Raji (cell line): ENCODE measurements around the gene ATP13A4.

ENCODE experiments used
- POLR2A ChIP-seq: IDR thresholded peaks from 2 replicates; pipeline ENCODE4 v1.6.1; 2011; ENCODE audit warnings: low read depth, low read length, control low read depth; ENCODE audit not compliant: insufficient read depth

Gene ATP13A4

GRCh38 chr3:193572426-193572908, 17.8 kb upstream of the ATP13A4 start:
- no peak for TF ChIP-seq POLR2A

GRCh38 chr3:193569119-193569518, 14.4 kb upstream of the ATP13A4 start:
- no peak for TF ChIP-seq POLR2A

- TF ChIP-seq POLR2A, result no peak
These were observed 9.3 kb upstream of the ATP13A4 start for GRCh38 chr3:193564012-193564411.

- TF ChIP-seq POLR2A, result no peak
These were observed 8.7 kb upstream of the ATP13A4 start for GRCh38 chr3:193563426-193563825.

- no peak for TF ChIP-seq POLR2A
These were observed 6.2 kb upstream of the ATP13A4 start for GRCh38 chr3:193560870-193561269.

- no peak for TF ChIP-seq POLR2A
These were observed 5.4 kb upstream of the ATP13A4 start for GRCh38 chr3:193560091-193560490.

GRCh38 chr3:193559100-193559499, 4.4 kb upstream of the ATP13A4 start:
- no peak for TF ChIP-seq POLR2A

GRCh38 chr3:193556841-193557240, 2.1 kb upstream of the ATP13A4 start:
- no peak for TF ChIP-seq POLR2A

GRCh38 chr3:193553586-193553985, 1.1 kb downstream of the ATP13A4 start:
- no peak for TF ChIP-seq POLR2A

GRCh38 chr3:193552923-193553322, 1.8 kb downstream of the ATP13A4 start:
- no peak for TF ChIP-seq POLR2A

GRCh38 chr3:193548406-193548805, 6.3 kb downstream of the ATP13A4 start:
- no peak for TF ChIP-seq POLR2A

- TF ChIP-seq POLR2A, result no peak
These were observed 8.6 kb downstream of the ATP13A4 start for GRCh38 chr3:193546129-193546528.

GRCh38 chr3:193545304-193545703, 9.4 kb downstream of the ATP13A4 start:
- TF ChIP-seq POLR2A, result no peak

- TF ChIP-seq POLR2A, result no peak
These were observed 10.4 kb downstream of the ATP13A4 start for GRCh38 chr3:193544289-193544688.

GRCh38 chr3:193530231-193531165, 24.2 kb downstream of the ATP13A4 start:
- TF ChIP-seq POLR2A, result no peak

GRCh38 chr3:193522473-193522872, 32.2 kb downstream of the ATP13A4 start:
- no peak for TF ChIP-seq POLR2A
